Activated T-cell treated with anti-CD3 and anti-CD28 coated beads, Interleukin-2, amount 50 U/mL, for 24 hours (primary cell): ENCODE measurements around the gene PPAN.

ENCODE experiments used
- DNase-seq: peaks from one replicate; pipeline ENCODE4 v3.0.0-alpha.2; 2020
- H3K27ac Mint-ChIP-seq: 2 replicates; pipeline ENCODE4 v1.8.0; 2020; ENCODE audit warnings: mild to moderate bottlenecking, mixed read lengths
- H3K27me3 Mint-ChIP-seq: 2 replicates; pipeline ENCODE4 v1.8.0; 2020; ENCODE audit warnings: mixed read lengths
- H3K36me3 Mint-ChIP-seq: 2 replicates; pipeline ENCODE4 v1.8.0; 2020; ENCODE audit warnings: low read depth, mixed read lengths
- H3K4me1 Mint-ChIP-seq: 2 replicates; pipeline ENCODE4 v1.8.0; 2020; ENCODE audit warnings: low read depth, mixed read lengths
- H3K4me3 Mint-ChIP-seq: 2 replicates; pipeline ENCODE4 v1.8.0; 2020; ENCODE audit warnings: mild to moderate bottlenecking, moderate library complexity, mixed read lengths
- H3K9me3 Mint-ChIP-seq: 2 replicates; pipeline ENCODE4 v1.8.0; 2020; ENCODE audit warnings: mixed read lengths

PPAN gene

GRCh38 chr19:10136936-10137335 lies 30.8 kb downstream of the PPAN start:
- no peaks in the 10 kb centered on the region for H3K9me3 Mint-ChIP-seq
- H3K27ac Mint-ChIP-seq = peak overlapping the region; percentile 64
- H3K4me3 Mint-ChIP-seq = no peak overlapping the region
- peaks cover 8% of the 10 kb centered on the region for H3K4me1 Mint-ChIP-seq
- peaks cover 99% of the 10 kb centered on the region for H3K36me3 Mint-ChIP-seq
- no peaks in the 10 kb centered on the region for H3K27me3 Mint-ChIP-seq
- no peak for DNase-seq

- H3K4me1 Mint-ChIP-seq = peaks cover 10% of the 10 kb centered on the region
- H3K9me3 Mint-ChIP-seq = no peaks in the 10 kb centered on the region
- no peak overlapping the region for H3K4me3 Mint-ChIP-seq
- H3K27me3 Mint-ChIP-seq = no peaks in the 10 kb centered on the region
- H3K36me3 Mint-ChIP-seq = peaks cover 99% of the 10 kb centered on the region
- no peak for DNase-seq
- peak overlapping the region; percentile 64 for H3K27ac Mint-ChIP-seq
Observed at GRCh38 chr19:10137751-10138682, 31.9 kb downstream of the PPAN start.

- no peak for DNase-seq
- Mint-ChIP-seq H3K27me3 (no peaks in the 10 kb centered on the region), H3K9me3 (no peaks in the 10 kb centered on the region), H3K4me1 (peaks cover 18% of the 10 kb centered on the region), H3K27ac (peak overlapping the region; percentile 44), H3K4me3 (no peak overlapping the region), H3K36me3 (peaks cover 99% of the 10 kb centered on the region)
Observed at GRCh38 chr19:10138879-10139795, 33.0 kb downstream of the PPAN start.

- no peak for DNase-seq
- Mint-ChIP-seq H3K4me1 (peaks cover 26% of the 10 kb centered on the region), H3K27ac (peak overlapping the region; percentile 44), H3K9me3 (no peaks in the 10 kb centered on the region), H3K4me3 (no peak overlapping the region), H3K36me3 (peaks cover 99% of the 10 kb centered on the region), H3K27me3 (no peaks in the 10 kb centered on the region)
Observed at GRCh38 chr19:10139952-10140351, 33.8 kb downstream of the PPAN start.

- peaks cover 99% of the 10 kb centered on the region for H3K36me3 Mint-ChIP-seq
- H3K4me1 Mint-ChIP-seq = peaks cover 38% of the 10 kb centered on the region
- H3K4me3 Mint-ChIP-seq = no peak overlapping the region
- no peak for DNase-seq
- no peaks in the 10 kb centered on the region for H3K9me3 Mint-ChIP-seq
- no peaks in the 10 kb centered on the region for H3K27me3 Mint-ChIP-seq
- H3K27ac Mint-ChIP-seq = peak overlapping the region; percentile 63
Observed at GRCh38 chr19:10141479-10141878, 35.3 kb downstream of the PPAN start.

GRCh38 chr19:10141973-10142372 lies 35.8 kb downstream of the PPAN start:
- H3K9me3 Mint-ChIP-seq = no peaks in the 10 kb centered on the region
- peaks cover 40% of the 10 kb centered on the region for H3K4me1 Mint-ChIP-seq
- no peak for DNase-seq
- H3K4me3 Mint-ChIP-seq = no peak overlapping the region
- H3K36me3 Mint-ChIP-seq = peaks cover 100% of the 10 kb centered on the region
- peak overlapping the region; percentile 63 for H3K27ac Mint-ChIP-seq
- no peaks in the 10 kb centered on the region for H3K27me3 Mint-ChIP-seq

- H3K4me1 Mint-ChIP-seq = peaks cover 40% of the 10 kb centered on the region
- peak; percentile 48 for DNase-seq
- no peaks in the 10 kb centered on the region for H3K9me3 Mint-ChIP-seq
- H3K4me3 Mint-ChIP-seq = no peak overlapping the region
- peak overlapping the region; percentile 90 for H3K27ac Mint-ChIP-seq
- peaks cover 98% of the 10 kb centered on the region for H3K36me3 Mint-ChIP-seq
- H3K27me3 Mint-ChIP-seq = no peaks in the 10 kb centered on the region
Observed at GRCh38 chr19:10142701-10143375, 36.7 kb downstream of the PPAN start.

GRCh38 chr19:10143681-10144080 lies 37.5 kb downstream of the PPAN start:
- no peak for DNase-seq
- Mint-ChIP-seq H3K36me3 (peaks cover 97% of the 10 kb centered on the region), H3K9me3 (no peaks in the 10 kb centered on the region), H3K27me3 (no peaks in the 10 kb centered on the region), H3K4me1 (peaks cover 40% of the 10 kb centered on the region), H3K27ac (peak overlapping the region; percentile 90), H3K4me3 (peak overlapping the region; percentile 4)

- Mint-ChIP-seq H3K4me3 (no peak overlapping the region), H3K36me3 (peaks cover 96% of the 10 kb centered on the region), H3K27ac (peak overlapping the region; percentile 90), H3K9me3 (no peaks in the 10 kb centered on the region), H3K27me3 (no peaks in the 10 kb centered on the region), H3K4me1 (peaks cover 40% of the 10 kb centered on the region)
- no peak for DNase-seq
Observed at GRCh38 chr19:10144361-10144760, 38.2 kb downstream of the PPAN start.

GRCh38 chr19:10145031-10145430 lies 38.9 kb downstream of the PPAN start:
- Mint-ChIP-seq H3K4me1 (peaks cover 40% of the 10 kb centered on the region), H3K27me3 (no peaks in the 10 kb centered on the region), H3K9me3 (no peaks in the 10 kb centered on the region), H3K4me3 (no peak overlapping the region), H3K36me3 (peaks cover 96% of the 10 kb centered on the region), H3K27ac (peak overlapping the region; percentile 90)
- no peak for DNase-seq

GRCh38 chr19:10146142-10146541 lies 40.0 kb downstream of the PPAN start:
- Mint-ChIP-seq H3K4me3 (no peak overlapping the region), H3K36me3 (peaks cover 96% of the 10 kb centered on the region)

GRCh38 chr19:10149427-10149826 lies 43.3 kb downstream of the PPAN start:
- DNase-seq = no peak
- Mint-ChIP-seq H3K4me3 (no peak overlapping the region), H3K4me1 (peaks cover 19% of the 10 kb centered on the region), H3K27ac (no peak overlapping the region), H3K9me3 (no peaks in the 10 kb centered on the region), H3K27me3 (no peaks in the 10 kb centered on the region), H3K36me3 (peaks cover 95% of the 10 kb centered on the region)

More at GRCh38 chr19:10146142-10146541, 40.0 kb downstream of the PPAN start:
- Mint-ChIP-seq H3K9me3 (no peaks in the 10 kb centered on the region), H3K27ac (peak overlapping the region; percentile 90), H3K27me3 (no peaks in the 10 kb centered on the region), H3K4me1 (peaks cover 38% of the 10 kb centered on the region)
- no peak for DNase-seq

- Mint-ChIP-seq H3K27ac (peak overlapping the region; percentile 13), H3K9me3 (no peaks in the 10 kb centered on the region), H3K27me3 (no peaks in the 10 kb centered on the region), H3K36me3 (peaks cover 94% of the 10 kb centered on the region), H3K4me3 (no peak overlapping the region), H3K4me1 (peaks cover 1% of the 10 kb centered on the region)
- DNase-seq = no peak
Observed at GRCh38 chr19:10151521-10151920, 45.4 kb downstream of the PPAN start.

- no peak for DNase-seq
- H3K27ac Mint-ChIP-seq = peak overlapping the region; percentile 66
- H3K9me3 Mint-ChIP-seq = no peaks in the 10 kb centered on the region
- no peaks in the 10 kb centered on the region for H3K4me1 Mint-ChIP-seq
- H3K27me3 Mint-ChIP-seq = no peaks in the 10 kb centered on the region
- H3K4me3 Mint-ChIP-seq = no peak overlapping the region
- H3K36me3 Mint-ChIP-seq = peaks cover 95% of the 10 kb centered on the region
Observed at GRCh38 chr19:10152100-10152499, 45.9 kb downstream of the PPAN start.
